Progenitor cell of endocrine pancreas (in vitro differentiated cells): ENCODE results near the gene TEKTIP1. TPM values are rescaled to one million over a fixed set of nuclear protein-coding genes. Genes with fewer than 3 reads are reported as not detected.

Experiments used
- DNase-seq: peaks from one replicate; pipeline ENCODE4 v3.0.0; 2021; ENCODE audit warnings: low spot score; ENCODE audit not compliant: unreplicated experiment
- H3K27ac Mint-ChIP-seq: 2 replicates; pipeline ENCODE4 v1.8.0; 2021; ENCODE audit warnings: mild to moderate bottlenecking, moderate library complexity, mixed read lengths
- H3K27me3 Mint-ChIP-seq: 2 replicates; pipeline ENCODE4 v1.8.0; 2021; ENCODE audit warnings: mixed read lengths
- H3K36me3 Mint-ChIP-seq: 2 replicates; pipeline ENCODE4 v1.8.0; 2022; ENCODE audit warnings: mixed read lengths; ENCODE audit not compliant: insufficient read depth
- H3K4me1 Mint-ChIP-seq: 2 replicates; pipeline ENCODE4 v1.8.0; 2021; ENCODE audit warnings: low read depth, mixed read lengths
- H3K4me3 Mint-ChIP-seq: 2 replicates; pipeline ENCODE4 v1.8.0; 2021; ENCODE audit warnings: low read depth, mild to moderate bottlenecking, moderate library complexity, mixed read lengths
- H3K9me3 Mint-ChIP-seq: 2 replicates; pipeline ENCODE4 v1.8.0; 2021; ENCODE audit warnings: low read depth, mixed read lengths
- total RNA-seq: library from RNA; stranded (reverse); gene quantifications from 2 replicates; pipeline ENCODE4 v1.2.1, GENCODE V29; 2021
- TF ChIP-seq, protein P1 (sequence below): fragments of 200-600 bp; sonication (generic); IDR thresholded peaks from one replicate; pipeline ENCODE4 v1.5.0; 2021; ENCODE audit warnings: antibody characterized with exemption, mild to moderate bottlenecking; ENCODE audit not compliant: unreplicated experiment

TEKTIP1 gene
- total RNA-seq, 1 donor from 2014 or later, result 4.0 TPM

DNA sequence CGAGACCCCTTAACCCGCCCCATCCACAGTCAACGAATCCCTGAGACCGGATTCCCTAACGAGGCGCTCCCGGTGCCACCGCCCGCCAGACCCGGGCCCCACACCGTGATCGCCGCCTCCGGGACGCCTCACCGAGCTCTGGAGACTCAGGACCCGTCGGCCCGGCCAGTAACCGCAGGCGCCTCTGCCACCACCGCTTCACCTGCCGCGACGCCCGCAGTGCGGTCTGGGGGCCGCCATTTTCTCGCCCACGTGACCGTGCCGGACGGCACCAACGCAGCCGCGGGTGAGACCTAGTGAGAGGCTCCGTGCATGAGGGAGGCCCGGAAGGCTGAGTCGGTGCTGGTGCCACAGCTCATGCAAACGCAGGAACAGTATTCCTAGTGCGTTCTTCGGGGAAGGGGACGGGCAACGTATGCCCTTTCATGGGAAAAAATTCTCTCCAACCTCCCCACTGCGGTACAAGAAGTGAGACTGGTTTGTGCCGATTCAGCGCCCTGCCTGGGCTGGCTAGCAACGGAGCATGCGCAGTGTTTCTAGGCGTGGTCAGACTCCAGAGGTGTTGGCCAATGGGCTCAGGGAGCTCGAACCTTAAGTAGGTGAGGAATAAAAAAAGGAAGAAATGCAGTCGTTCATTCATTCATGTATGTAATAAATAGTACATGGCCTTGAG, 38.4 kb upstream of the TEKTIP1 start, which contains the start of gene DOHH:
Gene DOHH (minus strand): TSS at position 246 of the 673 bp plus-strand sequence. CDS start 3,860 bp downstream, outside the sequence.
- no peaks in the 10 kb centered on the region for H3K27me3 Mint-ChIP-seq
- DNase-seq, result peak; percentile 85
- peaks cover 3% of the 10 kb centered on the region for H3K36me3 Mint-ChIP-seq
- TF ChIP-seq, protein P1, sequence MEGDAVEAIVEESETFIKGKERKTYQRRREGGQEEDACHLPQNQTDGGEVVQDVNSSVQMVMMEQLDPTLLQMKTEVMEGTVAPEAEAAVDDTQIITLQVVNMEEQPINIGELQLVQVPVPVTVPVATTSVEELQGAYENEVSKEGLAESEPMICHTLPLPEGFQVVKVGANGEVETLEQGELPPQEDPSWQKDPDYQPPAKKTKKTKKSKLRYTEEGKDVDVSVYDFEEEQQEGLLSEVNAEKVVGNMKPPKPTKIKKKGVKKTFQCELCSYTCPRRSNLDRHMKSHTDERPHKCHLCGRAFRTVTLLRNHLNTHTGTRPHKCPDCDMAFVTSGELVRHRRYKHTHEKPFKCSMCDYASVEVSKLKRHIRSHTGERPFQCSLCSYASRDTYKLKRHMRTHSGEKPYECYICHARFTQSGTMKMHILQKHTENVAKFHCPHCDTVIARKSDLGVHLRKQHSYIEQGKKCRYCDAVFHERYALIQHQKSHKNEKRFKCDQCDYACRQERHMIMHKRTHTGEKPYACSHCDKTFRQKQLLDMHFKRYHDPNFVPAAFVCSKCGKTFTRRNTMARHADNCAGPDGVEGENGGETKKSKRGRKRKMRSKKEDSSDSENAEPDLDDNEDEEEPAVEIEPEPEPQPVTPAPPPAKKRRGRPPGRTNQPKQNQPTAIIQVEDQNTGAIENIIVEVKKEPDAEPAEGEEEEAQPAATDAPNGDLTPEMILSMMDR, result no peak
- H3K4me1 Mint-ChIP-seq, result peaks cover 8% of the 10 kb centered on the region
- H3K27ac Mint-ChIP-seq, result peak within 1 kb of the TSS; percentile 99
- no peaks in the 10 kb centered on the region for H3K9me3 Mint-ChIP-seq
- H3K4me3 Mint-ChIP-seq, result peak within 1 kb of the TSS; percentile 89

DNA sequence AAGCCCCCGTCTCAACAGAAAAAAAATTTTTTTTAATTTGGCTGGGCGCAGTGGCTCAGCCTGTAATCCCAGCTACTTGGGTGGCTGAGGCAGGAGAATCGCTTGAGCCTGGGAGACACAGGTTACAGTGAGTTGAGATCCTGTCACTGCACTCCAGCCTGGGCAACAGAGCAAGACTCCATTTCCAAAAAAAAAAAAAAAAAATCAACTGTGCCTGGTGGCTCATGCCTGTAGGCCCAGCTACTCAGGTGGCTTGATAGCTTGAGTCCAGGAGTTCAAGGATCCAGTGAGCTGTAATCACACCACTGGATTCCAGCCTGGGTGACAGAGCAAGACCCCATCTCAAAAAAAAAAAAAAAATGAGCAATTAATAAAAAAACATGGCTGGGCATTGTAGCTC, 37.2 kb upstream of the TEKTIP1 start:
- Mint-ChIP-seq H3K27me3 (no peaks in the 10 kb centered on the region), H3K9me3 (no peaks in the 10 kb centered on the region), H3K4me3 (no peak overlapping the region), H3K36me3 (peaks cover 1% of the 10 kb centered on the region), H3K4me1 (peaks cover 10% of the 10 kb centered on the region), H3K27ac (no peak overlapping the region)
- no peak for DNase-seq
- TF ChIP-seq, protein P1, result no peak

DNA sequence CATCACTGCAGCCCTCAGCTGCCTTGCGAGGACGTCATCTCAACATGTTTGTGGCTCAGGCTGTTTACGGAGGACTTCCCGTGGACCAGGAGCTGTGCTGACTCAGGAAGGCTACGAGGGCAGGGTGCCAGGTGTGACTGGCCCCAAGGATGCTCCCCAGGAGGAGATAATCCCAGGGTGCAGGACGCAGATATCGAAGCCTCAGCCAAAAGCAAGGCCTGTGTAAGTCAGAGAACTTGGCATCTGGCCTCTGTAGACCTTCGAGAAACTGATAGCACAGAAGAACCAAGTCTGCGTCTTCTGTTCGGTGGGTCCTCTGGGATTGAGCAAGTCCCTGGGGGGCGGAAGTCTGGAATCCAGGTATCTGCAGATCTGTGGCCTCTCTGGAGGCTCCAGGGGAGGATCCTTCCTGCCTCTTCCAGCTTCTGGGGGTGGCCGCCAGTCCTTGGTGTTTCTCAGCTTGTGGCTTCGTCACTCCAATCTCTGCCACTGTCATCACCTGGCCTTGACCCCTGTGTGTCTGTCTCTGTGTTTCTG, 35.9 kb upstream of the TEKTIP1 start:
- Mint-ChIP-seq H3K27me3 (no peaks in the 10 kb centered on the region), H3K9me3 (no peaks in the 10 kb centered on the region), H3K4me3 (no peak overlapping the region), H3K4me1 (peaks cover 18% of the 10 kb centered on the region), H3K27ac (no peak overlapping the region), H3K36me3 (no peaks in the 10 kb centered on the region)
- DNase-seq, result no peak
- TF ChIP-seq, protein P1, result no peak

DNA sequence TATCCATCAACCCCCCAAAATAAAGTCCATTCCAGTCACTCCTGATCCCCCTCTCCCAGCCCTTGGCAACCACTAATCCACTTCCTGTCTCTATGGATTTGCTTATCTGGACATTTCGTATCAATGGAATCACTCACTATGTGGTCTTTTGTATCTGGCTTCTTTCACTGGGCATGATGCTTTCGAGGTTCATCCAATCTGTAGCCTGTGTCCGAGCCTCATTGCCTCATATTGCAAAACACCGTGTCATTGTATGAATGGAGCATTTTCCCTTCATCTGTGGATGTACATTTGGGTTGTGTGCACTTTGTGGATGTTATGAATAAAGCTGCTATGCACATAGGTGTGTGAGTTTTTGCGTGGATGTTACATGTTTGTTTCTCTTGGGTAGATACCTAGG, 34.2 kb upstream of the TEKTIP1 start:
- no peaks in the 10 kb centered on the region for H3K9me3 Mint-ChIP-seq
- peaks cover 3% of the 10 kb centered on the region for H3K36me3 Mint-ChIP-seq
- H3K27ac Mint-ChIP-seq, result peak overlapping the region; percentile 82
- peak overlapping the region; percentile 88 for H3K4me3 Mint-ChIP-seq
- DNase-seq, result no peak
- H3K27me3 Mint-ChIP-seq, result no peaks in the 10 kb centered on the region
- H3K4me1 Mint-ChIP-seq, result peaks cover 23% of the 10 kb centered on the region
- TF ChIP-seq, protein P1, result no peak

DNA sequence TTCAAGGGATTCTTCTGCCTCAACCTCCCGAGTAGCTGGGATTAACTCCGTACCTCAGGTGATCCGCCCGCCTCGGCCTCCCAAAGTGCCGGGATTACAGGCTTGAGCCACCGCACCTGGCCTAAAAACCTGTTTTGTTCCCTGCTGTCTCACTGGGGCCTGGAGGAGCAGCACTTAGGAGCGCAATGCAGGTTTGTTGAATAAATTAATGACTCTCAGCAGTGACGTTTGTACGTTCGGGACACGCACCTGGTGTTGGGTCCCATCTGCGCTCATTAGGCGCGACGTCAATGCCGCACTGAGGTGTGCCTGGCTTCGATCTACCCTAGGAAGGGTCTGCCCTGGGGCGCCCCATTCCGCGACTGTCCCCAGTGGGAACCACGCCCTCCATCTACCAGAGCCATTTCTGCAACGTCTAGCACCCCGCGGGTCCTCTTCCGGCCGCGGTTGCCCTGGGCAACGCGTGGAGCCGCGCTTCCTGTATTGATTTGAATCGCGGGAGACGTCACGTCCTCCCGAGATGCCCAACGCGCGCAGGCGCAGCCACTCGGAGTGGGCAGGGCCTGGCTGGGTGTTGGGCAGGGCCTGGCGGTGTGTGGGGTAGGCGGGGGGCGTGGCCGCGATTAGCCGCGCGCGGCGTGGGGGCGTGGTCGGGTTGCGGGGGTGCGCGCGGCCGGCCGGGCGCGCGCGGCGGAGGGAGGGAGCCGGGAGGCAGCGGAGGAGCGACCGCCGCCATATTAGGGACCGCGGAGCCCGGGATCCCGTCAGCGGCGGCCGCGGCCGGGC, 33.2 kb upstream of the TEKTIP1 start, which contains the start of gene FZR1:
Gene FZR1 (plus strand): TSS at position 714 of the 786 bp plus-strand sequence. CDS start 16,679 bp downstream, outside the sequence.
- TF ChIP-seq, protein P1, result no peak
- H3K4me3 Mint-ChIP-seq, result peak within 1 kb of the TSS; percentile 90
- peaks cover 4% of the 10 kb centered on the region for H3K36me3 Mint-ChIP-seq
- peak; percentile 99 for DNase-seq
- no peaks in the 10 kb centered on the region for H3K27me3 Mint-ChIP-seq
- peak within 1 kb of the TSS; percentile 98 for H3K27ac Mint-ChIP-seq
- peaks cover 22% of the 10 kb centered on the region for H3K4me1 Mint-ChIP-seq
- H3K9me3 Mint-ChIP-seq, result no peaks in the 10 kb centered on the region
